Measurements from ENCODE around the gene VIPR2.
"Not testable (repeated sequence)": the region's sequence is repeated elsewhere in the genome, so short reads cannot be mapped to it uniquely, and the experiment has no call there.

VIPR2 gene

DNA sequence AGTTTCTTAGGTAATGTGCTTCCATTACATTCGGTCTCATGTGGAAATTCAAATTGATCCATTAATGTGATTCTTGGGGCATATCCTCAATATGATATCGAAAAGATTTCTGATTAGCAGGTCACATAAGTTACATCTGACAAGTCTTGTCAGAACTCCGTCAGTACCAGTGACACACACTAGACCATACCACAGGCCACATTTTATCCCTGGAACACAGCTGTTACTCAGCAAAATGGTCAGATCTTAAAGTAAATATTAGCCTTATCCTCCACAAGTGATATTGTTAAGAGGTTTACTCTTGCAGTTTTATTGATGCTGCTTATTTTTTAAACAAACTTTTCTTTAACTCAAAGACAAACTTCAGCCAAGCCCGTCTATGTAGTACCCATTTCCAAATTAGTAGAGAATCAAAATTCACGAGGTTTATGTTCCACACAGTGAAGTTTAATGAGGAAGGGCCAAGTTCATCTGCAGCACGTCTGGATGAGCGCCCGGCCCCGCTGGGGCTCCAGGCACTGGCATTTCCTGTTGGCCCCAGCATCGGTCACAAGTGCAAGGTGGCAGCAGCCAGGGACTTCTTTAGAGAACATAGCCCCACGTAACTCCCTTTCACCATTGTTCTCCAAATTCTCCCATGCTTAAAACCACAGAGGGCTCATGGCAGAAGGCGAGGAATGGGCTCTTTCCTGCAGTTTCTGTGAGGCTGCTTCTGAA lies 132.2 kb downstream of the VIPR2 start:
- no peaks in the 10 kb centered on the region for H3K9me3 ChIP-seq (ENCODE audit: control insufficient read depth in 2 of 2, low read length in 2 of 2)
- H3K36me3 ChIP-seq (ENCODE audit: control insufficient read depth in 2 of 2, insufficient read depth in 2 of 2, low read length in 2 of 2): no peaks in the 10 kb centered on the region
- no peak overlapping the region for H3K27ac ChIP-seq (ENCODE audit: low read depth in 2 of 2, low read length in 2 of 2)
- H3K4me1 ChIP-seq (ENCODE audit: control insufficient read depth in 2 of 2, insufficient read depth in 2 of 2, low read length in 2 of 2): peaks cover 4 to 12% of the 10 kb centered on the region in 2 donors
- no peak overlapping the region for H3K9ac ChIP-seq (ENCODE audit: low read depth in 1 of 2, low read length in 2 of 2)
- H3K27me3 ChIP-seq (ENCODE audit: control insufficient read depth in 2 of 2, insufficient read depth in 2 of 2, low read length in 2 of 2): no peaks in the 10 kb centered on the region
- H3K4me3 ChIP-seq (ENCODE audit: low read length in 2 of 2): no peak overlapping the region

DNA sequence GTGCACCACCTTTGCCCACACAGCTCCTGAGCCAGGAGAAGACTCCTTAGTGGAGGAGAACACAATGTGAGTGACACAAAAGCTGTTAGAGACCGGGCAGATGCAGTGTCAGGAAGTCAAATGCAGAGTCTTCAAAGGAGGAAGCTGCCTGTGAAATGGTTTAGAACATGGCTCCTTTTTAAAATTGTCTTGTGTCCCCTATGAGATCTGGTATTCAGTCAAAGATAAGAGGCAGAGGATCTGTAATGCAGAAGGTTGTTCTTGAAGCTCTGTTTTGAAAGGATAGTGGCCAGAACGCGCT lies 133.0 kb downstream of the VIPR2 start:
- H3K27me3 ChIP-seq (ENCODE audit: control insufficient read depth in 2 of 2, insufficient read depth in 2 of 2, low read length in 2 of 2): no peaks in the 10 kb centered on the region
- peaks cover 4 to 12% of the 10 kb centered on the region in 2 donors for H3K4me1 ChIP-seq (ENCODE audit: control insufficient read depth in 2 of 2, insufficient read depth in 2 of 2, low read length in 2 of 2)
- no peak overlapping the region for H3K9ac ChIP-seq (ENCODE audit: low read depth in 1 of 2, low read length in 2 of 2)
- H3K9me3 ChIP-seq (ENCODE audit: control insufficient read depth in 2 of 2, low read length in 2 of 2): no peaks in the 10 kb centered on the region
- H3K4me3 ChIP-seq (ENCODE audit: low read length in 2 of 2): no peak overlapping the region
- H3K27ac ChIP-seq (ENCODE audit: low read depth in 2 of 2, low read length in 2 of 2): no peak overlapping the region
- no peaks in the 10 kb centered on the region for H3K36me3 ChIP-seq (ENCODE audit: control insufficient read depth in 2 of 2, insufficient read depth in 2 of 2, low read length in 2 of 2)

DNA sequence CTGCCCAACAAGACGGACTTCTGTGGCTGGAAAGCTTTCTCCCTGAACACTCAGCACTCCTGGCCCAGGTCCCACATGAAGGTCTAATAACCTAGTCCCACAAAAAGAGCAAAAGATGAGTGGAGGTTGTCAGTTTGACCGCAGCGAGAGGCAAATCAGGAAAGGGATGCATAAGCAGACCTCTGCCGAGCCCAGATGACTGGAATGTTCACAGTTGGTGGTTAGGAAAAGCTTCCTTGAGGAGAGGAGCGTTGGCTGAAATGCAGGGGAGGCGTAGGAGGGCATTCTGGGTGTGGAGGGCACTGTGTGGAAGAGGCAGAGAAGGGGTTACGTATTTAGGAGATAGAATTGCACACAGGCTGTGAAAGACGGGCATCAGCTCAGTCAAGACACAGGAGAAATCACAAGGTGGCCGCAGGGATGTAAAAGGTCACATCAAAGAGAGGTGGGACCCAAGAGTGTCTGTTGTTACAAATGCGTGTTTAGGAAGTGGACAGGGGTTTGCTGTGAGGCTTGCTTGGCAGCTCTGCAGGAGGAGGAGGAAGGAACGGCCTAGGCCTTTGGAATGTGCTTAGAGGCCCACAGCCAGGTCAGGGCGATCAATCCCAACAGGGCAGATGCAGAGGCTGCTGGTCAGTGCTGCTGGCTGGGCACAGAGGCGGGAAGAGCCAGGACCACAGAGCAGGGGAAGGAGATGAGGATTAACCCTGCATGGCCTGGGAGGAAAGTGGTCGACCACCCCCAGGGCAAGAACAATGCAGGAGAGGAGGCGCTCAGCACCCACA lies 133.5 kb downstream of the VIPR2 start:
- Histone ChIP-seq H3K4me1 (ENCODE audit: control insufficient read depth in 2 of 2, insufficient read depth in 2 of 2, low read length in 2 of 2) (peaks cover 4 to 12% of the 10 kb centered on the region in 2 donors), H3K9ac (ENCODE audit: low read depth in 1 of 2, low read length in 2 of 2) (no peak overlapping the region), H3K27ac (ENCODE audit: low read depth in 2 of 2, low read length in 2 of 2) (no peak overlapping the region), H3K4me3 (ENCODE audit: low read length in 2 of 2) (no peak overlapping the region), H3K36me3 (ENCODE audit: control insufficient read depth in 2 of 2, insufficient read depth in 2 of 2, low read length in 2 of 2) (no peaks in the 10 kb centered on the region), H3K9me3 (ENCODE audit: control insufficient read depth in 2 of 2, low read length in 2 of 2) (no peaks in the 10 kb centered on the region), H3K27me3 (ENCODE audit: control insufficient read depth in 2 of 2, insufficient read depth in 2 of 2, low read length in 2 of 2) (no peaks in the 10 kb centered on the region)

DNA sequence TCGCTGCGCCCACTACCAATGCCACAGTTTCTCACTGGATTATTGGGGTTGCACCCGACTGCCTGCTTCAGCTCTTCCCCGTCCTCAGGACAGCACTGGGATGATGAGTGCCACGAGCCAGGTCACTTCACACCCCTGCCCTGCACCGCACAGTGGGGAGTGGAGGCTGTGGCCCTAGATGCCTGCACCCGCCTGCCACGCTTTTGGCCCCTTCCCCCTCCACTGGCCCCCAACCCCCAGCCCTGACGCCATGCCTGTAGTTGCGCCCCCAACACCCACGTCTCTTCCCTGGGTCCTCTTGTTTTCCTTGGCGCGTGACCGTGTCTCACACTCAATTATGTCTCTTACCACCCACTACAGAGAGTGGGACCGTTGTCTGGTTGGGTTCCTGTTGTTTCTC lies 134.3 kb downstream of the VIPR2 start:
- Histone ChIP-seq H3K27me3 (ENCODE audit: control insufficient read depth in 2 of 2, insufficient read depth in 2 of 2, low read length in 2 of 2) (no peaks in the 10 kb centered on the region), H3K9ac (ENCODE audit: low read depth in 1 of 2, low read length in 2 of 2) (no peak overlapping the region), H3K4me1 (ENCODE audit: control insufficient read depth in 2 of 2, insufficient read depth in 2 of 2, low read length in 2 of 2) (peaks cover 3 to 11% of the 10 kb centered on the region in 2 donors)

DNA sequence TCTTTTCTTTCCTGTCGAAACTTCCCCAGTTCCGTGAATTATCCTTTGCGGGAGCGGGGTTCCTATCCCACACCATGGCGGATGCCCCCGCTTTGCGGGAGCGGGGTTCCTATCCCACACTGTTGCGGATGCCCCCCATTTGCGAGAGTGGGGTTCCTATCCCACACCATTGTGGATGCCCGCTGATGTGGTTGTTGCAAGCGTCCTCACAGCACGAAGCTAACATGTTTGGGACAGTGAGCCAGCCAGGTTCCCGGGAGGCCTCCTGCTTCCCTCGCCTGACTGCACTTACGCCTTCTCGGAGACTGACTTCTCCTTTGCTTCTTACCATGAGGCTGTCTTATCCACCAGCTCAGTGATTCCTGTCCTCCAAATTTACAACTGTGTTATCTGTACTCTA lies 134.7 kb downstream of the VIPR2 start:
- Histone ChIP-seq H3K4me3 (ENCODE audit: low read length in 2 of 2) (no peak overlapping the region), H3K4me1 (ENCODE audit: control insufficient read depth in 2 of 2, insufficient read depth in 2 of 2, low read length in 2 of 2) (peaks cover 0 to 7% of the 10 kb centered on the region in 2 donors), H3K36me3 (ENCODE audit: control insufficient read depth in 2 of 2, insufficient read depth in 2 of 2, low read length in 2 of 2) (no peaks in the 10 kb centered on the region), H3K27me3 (ENCODE audit: control insufficient read depth in 2 of 2, insufficient read depth in 2 of 2, low read length in 2 of 2) (no peaks in the 10 kb centered on the region), H3K27ac (ENCODE audit: low read depth in 2 of 2, low read length in 2 of 2) (no peak overlapping the region), H3K9ac (ENCODE audit: low read depth in 1 of 2, low read length in 2 of 2) (no peak overlapping the region), H3K9me3 (ENCODE audit: control insufficient read depth in 2 of 2, low read length in 2 of 2) (no peaks in the 10 kb centered on the region)

More for the DNA sequence above, 134.3 kb downstream of the VIPR2 start:
- Histone ChIP-seq H3K4me3 (ENCODE audit: low read length in 2 of 2) (no peak overlapping the region), H3K9me3 (ENCODE audit: control insufficient read depth in 2 of 2, low read length in 2 of 2) (no peaks in the 10 kb centered on the region), H3K27ac (ENCODE audit: low read depth in 2 of 2, low read length in 2 of 2) (no peak overlapping the region), H3K36me3 (ENCODE audit: control insufficient read depth in 2 of 2, insufficient read depth in 2 of 2, low read length in 2 of 2) (no peaks in the 10 kb centered on the region)

DNA sequence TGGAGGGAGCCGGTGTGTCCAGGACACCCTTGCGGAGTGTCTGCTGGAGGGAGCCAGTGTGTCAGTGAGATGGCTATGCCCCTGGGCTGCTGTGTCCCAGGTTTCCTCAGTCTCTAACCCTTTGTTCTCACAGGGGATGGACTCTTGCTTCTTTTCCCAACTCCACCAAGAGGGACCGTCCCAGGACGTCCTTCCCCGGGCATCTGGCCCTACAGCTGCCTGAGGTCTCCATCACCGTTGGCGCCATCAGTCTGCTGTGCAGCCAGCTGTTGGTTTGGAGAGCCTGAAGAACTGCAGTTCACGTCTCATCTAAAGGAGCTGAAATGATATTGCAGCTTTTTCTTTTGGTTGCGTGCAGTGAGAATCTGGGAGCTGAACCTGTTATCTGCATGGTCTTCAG lies 136.2 kb downstream of the VIPR2 start:
- no peak overlapping the region for H3K4me3 ChIP-seq (ENCODE audit: low read length in 2 of 2)

DNA sequence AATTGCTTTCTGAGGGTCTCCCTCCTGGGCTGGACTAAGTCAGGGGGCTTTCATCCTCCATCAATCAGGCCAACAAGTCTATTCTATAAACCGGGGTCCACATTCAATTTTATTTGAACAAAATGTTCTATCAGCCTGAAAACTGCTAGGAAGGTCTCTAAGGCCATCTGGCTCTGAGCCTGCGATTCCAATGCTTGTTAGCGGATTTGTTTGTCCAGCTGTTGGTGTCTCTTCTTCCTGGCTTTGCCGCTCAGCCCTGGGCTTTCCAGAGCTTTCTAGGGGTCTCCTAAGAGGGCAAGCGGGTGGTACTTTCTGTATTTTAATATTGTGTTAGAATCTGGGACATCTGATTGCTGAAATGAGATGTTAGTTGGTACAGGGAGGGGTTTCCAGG lies 136.7 kb downstream of the VIPR2 start:
- no peaks in the 10 kb centered on the region for H3K9me3 ChIP-seq (ENCODE audit: control insufficient read depth in 2 of 2, low read length in 2 of 2)
- H3K4me3 ChIP-seq (ENCODE audit: low read length in 2 of 2): no peak overlapping the region
- peaks cover 0 to 3% of the 10 kb centered on the region in 2 donors for H3K4me1 ChIP-seq (ENCODE audit: control insufficient read depth in 2 of 2, insufficient read depth in 2 of 2, low read length in 2 of 2)
- no peaks in the 10 kb centered on the region for H3K36me3 ChIP-seq (ENCODE audit: control insufficient read depth in 2 of 2, insufficient read depth in 2 of 2, low read length in 2 of 2)
- no peak overlapping the region for H3K9ac ChIP-seq (ENCODE audit: low read depth in 1 of 2, low read length in 2 of 2)
- no peak overlapping the region for H3K27ac ChIP-seq (ENCODE audit: low read depth in 2 of 2, low read length in 2 of 2)
- no peaks in the 10 kb centered on the region for H3K27me3 ChIP-seq (ENCODE audit: control insufficient read depth in 2 of 2, insufficient read depth in 2 of 2, low read length in 2 of 2)

More for the DNA sequence above, 136.2 kb downstream of the VIPR2 start:
- H3K27ac ChIP-seq (ENCODE audit: low read depth in 2 of 2, low read length in 2 of 2): no peak overlapping the region
- no peak overlapping the region for H3K9ac ChIP-seq (ENCODE audit: low read depth in 1 of 2, low read length in 2 of 2)
- no peaks in the 10 kb centered on the region for H3K36me3 ChIP-seq (ENCODE audit: control insufficient read depth in 2 of 2, insufficient read depth in 2 of 2, low read length in 2 of 2)
- peaks cover 0 to 6% of the 10 kb centered on the region in 2 donors for H3K4me1 ChIP-seq (ENCODE audit: control insufficient read depth in 2 of 2, insufficient read depth in 2 of 2, low read length in 2 of 2)
- no peaks in the 10 kb centered on the region for H3K9me3 ChIP-seq (ENCODE audit: control insufficient read depth in 2 of 2, low read length in 2 of 2)
- H3K27me3 ChIP-seq (ENCODE audit: control insufficient read depth in 2 of 2, insufficient read depth in 2 of 2, low read length in 2 of 2): no peaks in the 10 kb centered on the region

DNA sequence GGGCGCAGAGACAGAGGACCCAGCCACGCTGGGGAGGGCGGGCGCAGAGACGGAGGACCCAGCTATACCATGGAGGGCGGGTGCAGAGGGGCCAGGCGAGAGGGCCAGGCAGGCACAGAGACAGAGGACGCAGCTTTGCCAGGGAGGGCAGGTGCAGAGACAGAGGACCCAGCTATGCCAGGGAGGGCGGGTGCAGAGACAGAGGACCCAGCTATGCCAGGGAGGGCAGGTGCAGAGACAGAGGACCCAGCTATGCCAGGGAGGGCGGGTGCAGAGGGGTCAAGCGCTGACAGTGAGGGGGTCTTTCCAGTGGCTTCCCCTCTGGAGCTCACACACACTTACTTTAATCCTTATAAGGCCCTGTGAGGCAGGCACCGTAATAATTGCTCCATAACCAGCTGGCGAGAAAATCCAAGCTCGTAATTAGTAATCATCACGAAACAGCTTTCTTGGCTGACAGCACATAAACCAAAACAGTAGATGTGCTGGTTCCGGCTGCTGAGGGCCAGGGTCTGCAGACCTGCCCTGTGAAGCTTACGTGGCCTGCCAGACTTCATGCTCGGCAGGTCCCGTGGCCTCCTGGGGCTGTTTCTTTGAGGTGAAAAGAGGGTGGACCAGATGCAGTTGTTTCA lies 137.2 kb downstream of the VIPR2 start:
- H3K27ac ChIP-seq (ENCODE audit: low read depth in 2 of 2, low read length in 2 of 2): no peak overlapping the region

DNA sequence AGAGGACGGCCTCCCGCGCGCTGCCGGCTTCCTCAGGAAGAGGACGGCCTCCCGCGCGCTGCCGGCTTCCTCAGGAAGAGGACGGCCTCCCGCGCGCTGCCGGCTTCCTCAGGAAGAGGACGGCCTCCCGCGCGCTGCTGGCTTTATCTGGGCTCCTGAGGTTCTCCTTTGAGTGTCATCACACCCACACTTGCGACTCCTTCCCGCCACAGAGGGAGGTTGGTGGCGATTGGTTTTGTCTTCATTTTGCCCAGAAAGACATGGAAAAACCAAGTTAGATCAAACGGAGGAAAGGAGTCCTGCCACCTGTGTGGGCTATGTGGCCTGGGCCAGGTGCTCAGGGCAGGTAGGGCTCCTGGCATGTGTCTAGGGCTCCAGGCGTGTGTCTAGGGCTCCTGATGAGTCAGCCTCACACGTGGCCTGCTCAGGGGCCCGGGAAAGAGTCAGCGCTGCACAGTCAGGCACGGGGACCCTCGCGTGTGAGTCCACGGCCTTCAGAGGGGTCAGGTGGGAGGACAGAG lies 138.0 kb downstream of the VIPR2 start:
- Histone ChIP-seq H3K9ac (ENCODE audit: low read depth in 1 of 2, low read length in 2 of 2) (no peak overlapping the region), H3K36me3 (ENCODE audit: control insufficient read depth in 2 of 2, insufficient read depth in 2 of 2, low read length in 2 of 2) (no peaks in the 10 kb centered on the region), H3K4me1 (ENCODE audit: control insufficient read depth in 2 of 2, insufficient read depth in 2 of 2, low read length in 2 of 2) (no peaks in the 10 kb centered on the region), H3K27me3 (ENCODE audit: control insufficient read depth in 2 of 2, insufficient read depth in 2 of 2, low read length in 2 of 2) (no peaks in the 10 kb centered on the region), H3K27ac (ENCODE audit: low read depth in 2 of 2, low read length in 2 of 2) (no peak overlapping the region), H3K9me3 (ENCODE audit: control insufficient read depth in 2 of 2, low read length in 2 of 2) (no peaks in the 10 kb centered on the region), H3K4me3 (ENCODE audit: low read length in 2 of 2) (no peak overlapping the region)

More for the DNA sequence above, 137.2 kb downstream of the VIPR2 start:
- no peaks in the 10 kb centered on the region for H3K9me3 ChIP-seq (ENCODE audit: control insufficient read depth in 2 of 2, low read length in 2 of 2)
- no peak overlapping the region for H3K9ac ChIP-seq (ENCODE audit: low read depth in 1 of 2, low read length in 2 of 2)
- no peaks in the 10 kb centered on the region for H3K4me1 ChIP-seq (ENCODE audit: control insufficient read depth in 2 of 2, insufficient read depth in 2 of 2, low read length in 2 of 2)
- H3K36me3 ChIP-seq (ENCODE audit: control insufficient read depth in 2 of 2, insufficient read depth in 2 of 2, low read length in 2 of 2): no peaks in the 10 kb centered on the region
- H3K27me3 ChIP-seq (ENCODE audit: control insufficient read depth in 2 of 2, insufficient read depth in 2 of 2, low read length in 2 of 2): no peaks in the 10 kb centered on the region
- no peak overlapping the region for H3K4me3 ChIP-seq (ENCODE audit: low read length in 2 of 2)

DNA sequence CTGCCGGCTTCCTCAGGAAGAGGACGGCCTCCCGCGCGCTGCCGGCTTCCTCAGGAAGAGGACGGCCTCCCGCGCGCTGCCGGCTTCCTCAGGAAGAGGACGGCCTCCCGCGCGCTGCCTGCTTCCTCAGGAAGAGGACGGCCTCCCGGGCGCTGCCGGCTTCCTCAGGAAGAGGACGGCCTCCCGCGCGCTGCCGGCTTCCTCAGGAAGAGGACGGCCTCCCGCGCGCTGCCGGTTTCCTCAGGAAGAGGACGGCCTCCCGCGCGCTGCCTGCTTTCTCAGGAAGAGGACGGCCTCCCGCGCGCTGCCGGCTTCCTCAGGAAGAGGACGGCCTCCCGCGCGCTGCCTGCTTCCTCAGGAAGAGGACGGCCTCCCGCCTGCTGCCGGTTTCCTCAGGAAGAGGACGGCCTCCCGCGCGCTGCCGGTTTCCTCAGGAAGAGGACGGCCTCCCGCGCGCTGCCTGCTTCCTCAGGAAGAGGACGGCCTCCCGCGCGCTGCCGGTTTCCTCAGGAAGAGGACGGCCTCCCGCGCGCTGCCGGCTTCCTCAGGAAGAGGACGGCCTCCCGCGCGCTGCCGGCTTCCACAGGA lies 138.6 kb downstream of the VIPR2 start:
- not testable (repeated sequence) for H3K27ac ChIP-seq (ENCODE audit: low read depth in 2 of 2, low read length in 2 of 2); H3K9ac ChIP-seq (ENCODE audit: low read depth in 1 of 2, low read length in 2 of 2); H3K9me3 ChIP-seq (ENCODE audit: control insufficient read depth in 2 of 2, low read length in 2 of 2); H3K4me3 ChIP-seq (ENCODE audit: low read length in 2 of 2); H3K4me1 ChIP-seq (ENCODE audit: control insufficient read depth in 2 of 2, insufficient read depth in 2 of 2, low read length in 2 of 2); H3K36me3 ChIP-seq (ENCODE audit: control insufficient read depth in 2 of 2, insufficient read depth in 2 of 2, low read length in 2 of 2); H3K27me3 ChIP-seq (ENCODE audit: control insufficient read depth in 2 of 2, insufficient read depth in 2 of 2, low read length in 2 of 2)
